GF-D8 (cell line): ENCODE data around the gene LAMB4.

Experiments used
- DNase-seq: peaks from one replicate; lab custom pipeline; 2025; lab: John Stamatoyannopoulos, UW

The LAMB4 gene

GRCh38 chr7:108130261-108130660, at the start of gene LAMB4:
Gene LAMB4 (minus strand): TSS chr7:108130361. CDS start chr7:108123164, 7,197 bp downstream.
- DNase-seq = no peak

DNA sequence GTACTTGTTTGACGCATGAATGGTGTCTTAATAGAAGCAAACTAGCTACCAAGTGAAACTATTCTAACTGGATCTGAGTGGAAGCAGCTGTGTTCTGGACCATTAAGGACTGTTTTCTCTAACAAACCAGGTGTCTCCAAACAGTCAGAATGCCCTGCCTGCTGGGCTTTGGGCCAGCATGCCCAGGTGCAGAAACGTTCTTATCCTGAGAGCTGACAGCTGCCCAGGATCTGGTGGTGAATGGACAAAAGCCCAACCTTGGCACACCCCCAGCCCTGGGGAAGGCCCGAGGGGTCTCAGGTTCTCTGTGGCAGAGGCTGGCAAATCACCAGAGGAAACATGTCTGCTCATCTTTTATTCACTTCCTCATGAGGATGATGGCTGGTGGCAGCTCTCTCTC, 48.2 kb upstream of the LAMB4 start:
- no peak for DNase-seq

DNA sequence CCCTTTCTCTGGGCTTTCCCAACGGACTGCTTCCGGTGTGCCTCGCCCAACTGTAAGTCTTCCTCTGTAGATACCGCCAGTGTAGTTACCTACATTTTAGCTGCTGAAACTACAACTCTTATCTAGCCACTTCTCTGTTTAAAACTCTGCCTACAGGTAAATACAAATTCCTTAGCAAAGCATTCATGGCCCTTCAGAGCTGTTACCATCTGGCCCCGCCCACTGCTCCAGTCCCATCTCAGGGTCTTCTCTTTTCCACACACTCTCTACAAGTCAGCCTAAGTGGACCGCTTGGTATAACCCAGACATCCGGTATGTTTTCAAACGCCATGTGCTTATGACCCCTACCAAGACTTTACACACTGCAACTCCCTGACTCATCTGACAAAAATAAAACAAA, 41.0 kb upstream of the LAMB4 start:
- no peak for DNase-seq

DNA sequence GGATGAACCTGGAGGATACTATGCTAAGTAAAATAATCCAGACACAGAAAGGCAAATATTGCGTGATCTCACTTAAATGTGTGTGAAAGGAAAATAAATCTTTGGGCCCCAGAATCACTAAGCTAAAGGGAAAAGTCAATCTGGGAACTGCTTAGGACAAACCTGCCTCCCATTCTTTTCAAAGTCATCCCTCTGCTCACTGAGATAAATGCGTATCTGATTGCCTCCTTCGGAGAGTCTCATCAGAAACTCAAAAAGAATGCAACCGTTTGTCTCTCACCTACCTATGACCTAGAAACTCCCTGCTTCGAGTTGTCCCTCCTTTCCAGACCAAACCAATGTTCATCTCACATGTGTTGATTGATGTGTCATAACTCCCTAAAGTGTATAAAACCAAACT, 40.1 kb upstream of the LAMB4 start:
- DNase-seq = no peak

DNA sequence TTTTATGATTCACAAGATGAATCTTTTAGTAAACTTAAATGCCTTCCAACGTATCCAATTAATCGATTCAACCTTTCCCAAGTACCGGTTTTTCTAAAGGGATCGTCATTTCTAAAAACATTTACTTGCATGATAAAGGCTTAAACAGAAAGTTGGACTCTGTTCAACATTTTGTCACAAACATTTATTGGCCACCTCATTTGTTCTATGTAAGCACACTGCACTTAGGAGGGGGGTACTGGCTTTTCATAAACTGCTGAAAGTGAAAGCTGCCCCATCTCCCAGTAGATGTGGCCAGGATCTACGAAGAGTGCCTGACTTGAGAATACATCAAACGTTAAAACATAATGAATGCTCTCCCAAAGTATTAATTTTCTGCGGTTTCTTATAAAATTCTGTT, 37.3 kb upstream of the LAMB4 start:
- no peak for DNase-seq

DNA sequence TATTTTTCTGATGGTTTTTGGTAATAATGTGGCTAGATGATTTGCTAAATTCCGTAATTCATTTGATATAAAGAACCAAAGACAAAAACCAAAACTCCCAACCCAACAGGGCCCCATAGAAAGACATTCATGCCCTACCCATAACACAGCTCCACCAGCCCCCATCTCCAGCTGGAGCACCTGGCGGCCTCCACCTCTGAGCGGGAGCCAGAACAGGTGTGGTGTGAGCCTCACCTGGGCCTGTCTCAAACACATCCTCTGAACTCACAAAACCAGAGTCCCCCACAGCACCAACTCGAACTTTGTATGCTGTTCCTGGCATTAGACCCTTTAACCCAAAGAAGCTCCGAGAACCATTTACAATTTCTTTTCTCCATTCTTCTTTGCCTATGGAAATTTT, 36.5 kb upstream of the LAMB4 start:
- no peak for DNase-seq

GRCh38 chr7:108165723-108166122, 35.6 kb upstream of the LAMB4 start:
- DNase-seq = no peak

GRCh38 chr7:108164946-108165345, 34.8 kb upstream of the LAMB4 start:
- no peak for DNase-seq

DNA sequence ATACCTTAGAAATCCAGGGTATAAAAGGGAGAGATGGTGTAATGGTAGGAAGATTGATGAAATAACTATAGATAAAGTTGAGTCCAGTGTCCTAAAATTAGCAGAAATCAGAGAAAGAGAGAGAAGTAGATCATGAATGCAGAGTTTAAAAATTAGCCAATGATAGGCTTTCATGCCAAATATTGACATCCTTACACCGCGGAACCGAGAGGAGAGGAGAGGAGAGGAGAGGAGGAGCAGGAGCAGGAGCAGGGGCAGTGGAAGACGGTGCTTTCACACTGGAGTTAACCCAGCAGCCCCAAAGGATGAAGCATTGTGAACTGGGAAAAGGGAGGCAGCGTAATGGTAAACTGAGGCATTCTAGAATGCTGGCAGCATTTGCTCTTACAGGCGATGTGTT, 34.2 kb upstream of the LAMB4 start:
- no peak for DNase-seq

DNA sequence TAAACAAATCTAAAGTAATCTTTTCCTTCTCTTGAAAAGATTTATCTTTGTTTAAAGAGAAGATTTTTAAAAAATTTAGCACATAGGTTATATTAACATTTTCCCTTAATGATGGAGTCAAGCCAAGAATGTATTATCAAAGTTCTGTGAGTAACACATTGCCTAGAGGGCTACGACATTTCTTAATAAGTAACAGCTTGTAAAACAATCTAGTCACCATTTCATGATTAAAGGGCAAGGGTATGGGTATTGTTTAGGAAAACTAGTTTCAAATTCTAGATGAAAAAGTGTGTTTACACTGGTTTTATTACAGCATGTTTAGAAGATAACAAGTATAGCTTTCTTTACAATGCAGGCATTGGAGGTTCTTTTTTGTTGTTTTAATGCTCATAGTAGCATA, 28.6 kb upstream of the LAMB4 start:
- no peak for DNase-seq

DNA sequence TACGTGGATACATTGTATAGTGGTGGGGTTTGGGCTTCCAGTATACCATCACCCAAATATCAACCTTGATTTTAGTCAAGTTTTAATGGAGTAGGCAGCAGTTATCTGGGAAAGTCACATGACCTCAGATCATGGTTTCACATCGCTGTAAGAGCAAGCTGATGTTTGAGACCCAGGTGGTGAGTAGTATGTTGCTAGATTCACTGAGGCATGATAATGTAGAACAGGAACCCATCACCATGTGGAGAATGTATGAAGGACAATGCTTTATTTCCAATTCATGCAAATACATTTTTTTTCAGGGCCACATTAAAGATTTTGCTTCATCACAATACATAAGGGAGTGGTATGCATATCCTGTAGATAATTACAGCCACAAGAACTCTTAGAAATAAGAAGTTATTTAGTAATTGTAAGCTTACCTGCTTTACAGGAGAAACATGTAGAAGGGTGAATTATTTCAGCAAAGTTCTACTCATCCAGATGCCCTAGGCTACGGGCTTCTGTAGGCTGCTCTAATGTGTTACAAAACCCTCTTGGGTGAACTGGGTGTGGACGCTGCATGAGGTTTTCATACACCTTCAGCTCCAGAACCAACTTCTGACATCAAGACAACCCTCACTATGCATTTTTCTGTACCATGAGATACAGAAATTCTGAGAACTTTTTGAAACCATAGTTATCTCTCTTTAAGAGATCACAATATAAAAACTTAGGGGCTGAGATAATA, 27.6 kb upstream of the LAMB4 start:
- DNase-seq = no peak

GRCh38 chr7:108156897-108157605, 26.9 kb upstream of the LAMB4 start:
- no peak for DNase-seq

GRCh38 chr7:108152198-108152597, 22.0 kb upstream of the LAMB4 start:
- no peak for DNase-seq

DNA sequence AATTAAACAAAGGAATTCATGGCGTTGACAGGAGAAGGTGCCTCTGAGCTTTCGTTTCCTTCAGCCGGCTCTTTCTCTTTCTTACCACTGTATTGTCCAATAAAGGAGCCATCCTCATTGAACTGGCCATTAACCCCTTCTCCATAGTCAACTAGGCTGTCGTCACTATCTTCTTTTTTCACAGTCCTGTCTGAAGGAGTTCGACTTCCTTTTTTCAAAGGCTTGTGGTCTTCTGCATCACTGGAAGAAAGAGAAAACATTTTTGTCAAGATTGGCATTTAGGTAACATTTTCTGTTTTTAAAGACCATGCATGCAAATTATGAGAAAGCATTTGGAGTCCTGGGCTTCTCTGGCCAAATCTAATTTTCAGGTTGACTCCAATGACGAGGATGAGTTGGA, 19.7 kb upstream of the LAMB4 start:
- no peak for DNase-seq

DNA sequence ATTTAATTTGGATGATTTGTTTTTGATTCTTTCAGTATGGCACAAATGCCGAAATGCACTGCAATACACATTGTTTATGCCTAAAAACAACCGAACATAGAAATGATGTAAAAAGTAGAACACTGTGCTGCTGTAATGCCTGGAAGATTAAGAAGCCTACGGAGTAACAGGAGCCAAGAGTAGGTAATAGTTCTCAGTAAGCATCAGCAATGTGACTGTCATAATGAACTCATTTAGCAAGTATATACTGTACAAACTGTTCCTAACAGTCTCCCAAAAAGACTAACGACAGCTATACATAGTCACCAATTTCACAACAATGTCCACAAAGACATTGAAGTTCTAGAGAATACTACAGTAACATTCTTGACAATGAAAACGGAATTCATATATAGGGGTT, 19.0 kb upstream of the LAMB4 start:
- DNase-seq = no peak

GRCh38 chr7:108147031-108147563, 16.9 kb upstream of the LAMB4 start:
- DNase-seq = no peak

DNA sequence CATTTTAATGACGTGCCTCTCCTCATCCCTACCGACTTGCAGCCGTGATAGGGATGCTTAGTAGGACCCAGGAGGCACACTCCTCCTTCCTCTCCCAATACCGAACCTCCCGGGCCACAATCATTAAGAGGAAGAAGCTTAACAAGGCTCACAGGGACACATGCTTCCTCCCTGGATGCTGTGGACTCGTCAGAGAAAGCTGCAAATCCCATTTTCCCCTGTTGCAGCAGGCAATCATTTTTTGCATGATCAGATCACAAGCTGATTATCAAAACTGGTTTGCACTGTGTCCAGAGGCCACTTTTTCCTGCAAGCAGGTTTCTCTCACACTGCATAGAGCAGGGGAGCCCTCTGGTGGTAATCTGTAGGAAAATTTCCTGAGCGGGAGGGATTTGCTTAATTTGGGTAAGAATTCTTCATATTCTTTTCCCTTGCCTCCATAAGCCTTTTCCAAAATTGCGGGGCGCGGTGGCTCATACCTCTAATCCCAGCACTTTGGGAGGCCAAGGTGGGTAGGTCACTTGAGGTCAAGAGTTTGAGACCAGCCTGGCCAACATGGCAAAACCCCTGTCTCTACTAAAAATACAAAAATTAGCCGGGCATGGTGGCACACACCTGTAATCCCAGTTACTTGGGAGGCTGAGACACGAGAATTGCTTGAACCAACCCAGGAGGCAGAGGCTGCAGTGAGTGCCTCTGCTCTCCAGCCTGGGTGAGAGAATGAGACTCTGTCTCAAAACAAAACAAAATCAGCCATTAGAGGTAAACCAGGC, 16.1 kb upstream of the LAMB4 start:
- DNase-seq = no peak

DNA sequence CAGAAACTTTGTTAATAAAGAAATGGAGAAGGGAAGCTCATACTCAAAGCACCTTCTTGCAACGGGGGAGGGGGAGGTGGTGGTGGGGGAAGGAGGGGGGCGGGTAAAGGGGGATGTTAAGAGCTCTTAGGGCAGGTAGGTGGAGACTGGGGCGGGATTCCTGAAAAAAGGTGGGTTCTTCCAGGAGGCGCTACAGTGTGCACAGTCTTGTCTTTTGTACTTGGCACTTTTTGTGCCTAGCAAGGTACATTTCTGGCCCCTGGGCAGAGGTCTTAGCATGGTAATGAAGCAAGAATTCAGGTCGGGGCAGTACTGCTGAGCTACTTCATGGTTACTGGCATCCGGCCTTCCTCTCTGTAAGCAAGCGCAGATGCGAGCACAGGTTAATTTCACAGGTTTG, 15.2 kb upstream of the LAMB4 start:
- no peak for DNase-seq

DNA sequence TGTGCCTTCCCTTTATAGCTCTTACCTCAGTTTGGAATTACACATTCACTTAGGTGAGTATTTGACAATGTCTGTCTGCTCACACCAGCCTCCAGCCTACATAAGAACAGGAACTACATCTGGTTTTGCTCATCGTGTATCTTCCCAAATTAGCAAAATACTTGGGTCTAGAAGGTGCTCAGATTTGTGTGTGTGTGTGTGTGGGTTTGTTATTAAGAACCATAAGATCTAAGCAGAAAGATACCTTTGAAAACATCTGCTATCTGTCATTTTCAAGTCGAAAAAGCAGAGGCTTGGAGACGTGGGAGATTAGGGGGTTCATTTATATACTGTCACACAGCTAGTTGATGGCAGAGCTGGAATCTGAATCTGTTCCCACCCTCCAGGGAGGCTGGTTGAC, 14.8 kb upstream of the LAMB4 start:
- no peak for DNase-seq

DNA sequence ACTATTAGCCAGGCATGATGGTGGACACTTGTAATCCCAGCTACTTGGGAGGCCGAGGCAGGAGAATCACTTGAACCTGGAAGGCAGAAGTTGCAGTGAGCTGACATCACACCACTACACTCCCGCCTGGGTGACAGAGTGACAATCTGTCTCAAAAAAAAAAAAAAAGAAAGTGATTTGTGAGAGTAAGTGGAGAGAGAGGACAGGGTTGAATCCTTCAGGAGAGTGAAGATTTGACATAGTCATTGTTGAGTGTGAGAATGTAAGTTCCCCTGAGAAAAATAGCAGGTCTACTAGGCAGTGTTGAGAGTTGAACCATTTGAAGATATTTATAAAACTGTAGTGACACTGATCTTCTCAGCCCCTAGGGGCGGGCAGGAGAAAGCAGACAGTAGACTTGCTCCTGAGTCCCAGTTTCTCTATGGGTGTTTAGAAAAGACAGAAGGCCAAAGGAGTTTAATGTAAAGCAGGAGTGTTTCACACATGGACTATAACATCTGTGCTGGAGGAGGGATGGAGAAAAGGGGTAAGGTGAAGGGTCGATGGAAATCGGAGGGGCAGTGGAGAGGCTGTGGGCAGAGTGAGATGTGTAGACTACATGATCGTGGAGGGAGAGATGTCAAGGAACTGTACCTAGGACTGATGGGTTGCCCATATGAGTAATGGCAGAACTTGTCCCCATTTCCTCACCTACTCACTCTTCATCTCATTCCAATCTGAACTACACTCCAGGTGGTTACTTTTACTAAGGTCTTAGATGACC, 13.7 kb upstream of the LAMB4 start:
- DNase-seq = no peak

DNA sequence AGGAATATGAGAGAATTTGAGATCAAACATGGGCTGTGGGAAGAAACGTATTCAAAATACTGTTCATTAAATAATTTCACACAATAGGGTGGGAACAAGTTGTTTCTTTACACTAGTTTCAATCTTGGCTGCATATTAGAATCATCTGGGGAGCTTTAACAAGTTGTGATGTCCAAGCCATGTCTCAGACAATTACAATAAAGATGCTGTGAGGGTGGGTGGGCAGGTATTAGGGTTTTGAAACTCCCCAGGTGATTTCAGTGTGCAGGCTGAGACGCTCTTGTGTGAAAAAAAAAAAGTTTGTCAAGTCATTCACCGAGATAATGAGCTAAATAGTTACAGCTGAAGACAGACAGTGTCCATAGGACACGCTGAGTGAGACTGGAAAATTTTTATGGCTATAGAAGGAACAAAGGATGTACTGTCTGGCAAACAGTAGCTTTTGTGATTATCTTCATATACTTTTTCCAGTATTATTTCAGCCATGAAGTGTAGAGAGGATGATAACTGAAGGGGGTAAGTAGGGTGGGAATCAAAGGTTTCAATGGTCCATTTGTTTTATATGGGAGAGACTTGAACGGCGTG, 12.6 kb upstream of the LAMB4 start:
- DNase-seq = no peak

- DNase-seq = no peak
Measured at GRCh38 chr7:108142180-108142579, 12.0 kb upstream of the LAMB4 start.
